Sigmoid colon (tissue), 7 donors: ENCODE results near the gene MRPL27. TPM values are rescaled to one million over a fixed set of nuclear protein-coding genes. Genes with fewer than 3 reads are reported as not detected.

Source experiments
- DNase-seq: peaks from one replicate; pipeline ENCODE4 v3.0.0-alpha.2; 2019
- H3K27ac ChIP-seq, 4 donors: fragments of 200-600 bp; sonication (generic); one replicate each; pipeline ENCODE4 v1.5.1; 2016 to 2019; ENCODE audit warnings: mild to moderate bottlenecking in 1 of 4
- H3K27me3 ChIP-seq, 3 donors: fragments of 200-600 bp; sonication (generic); one replicate each; pipeline ENCODE4 v1.5.1; 2019; ENCODE audit warnings: mild to moderate bottlenecking in 1 of 3
- H3K36me3 ChIP-seq, 4 donors: fragments of 200-600 bp; sonication (generic); one replicate each; pipeline ENCODE4 v1.5.1; 2016 to 2019
- H3K4me1 ChIP-seq, 4 donors: fragments of 200-600 bp; sonication (generic); one replicate each; pipeline ENCODE4 v1.5.1; 2017 to 2019
- H3K4me3 ChIP-seq, 4 donors: fragments of 200-600 bp; sonication (generic); one replicate each; pipeline ENCODE4 v1.5.1; 2017 to 2019; ENCODE audit warnings: mild to moderate bottlenecking in 2 of 4, moderate library complexity in 1 of 4
- H3K9me3 ChIP-seq, 4 donors: fragments of 200-600 bp in 3 of 4; sonication (generic) in 3 of 4; one replicate each; pipeline versions ENCODE4 v1.5.1 to v1.6.1; 2013 to 2019
- CTCF ChIP-seq, 4 experiments: fragments of 450-650 bp in 3 of 4; fragments of 200-600 bp in 1 of 4; IDR thresholded peaks; one replicate each; pipeline ENCODE4 v1.5.1; 2016 to 2019; ENCODE audit warnings: antibody characterized with exemption in 4 of 4, mild to moderate bottlenecking in 3 of 4, moderate library complexity in 2 of 4
- EP300 ChIP-seq, 4 donors: sonication (generic); formaldehyde crosslinking; IDR thresholded peaks; one replicate each; pipeline ENCODE4 v1.6.1; 2017; ENCODE audit warnings: antibody characterized with exemption in 4 of 4
- POLR2A ChIP-seq, 2 donors: fragments of 450-650 bp; IDR thresholded peaks; one replicate each; pipeline ENCODE4 v1.6.1; 2016; ENCODE audit warnings: antibody characterized with exemption in 2 of 2, mild to moderate bottlenecking in 2 of 2, moderate library complexity in 2 of 2
- POLR2AphosphoS5 ChIP-seq, 4 donors: sonication (generic); formaldehyde crosslinking; IDR thresholded peaks; one replicate each; pipeline ENCODE4 v1.6.1; 2017; ENCODE audit warnings: antibody characterized with exemption in 4 of 4
- WGBS, 2 donors: extraction: QIAGEN DNeasy Blood & Tissue Kit; methylation state at CpG; one replicate each; pipeline ENCODE4 v1.1.7; 2013; 5-methylcytosine and 5-hydroxymethylcytosine counted together
- intact Hi-C: fragments of 100-400 bp; cut with DNase I; formaldehyde crosslinking; loops from one replicate; pipeline ENCODE4 v1.15.1; 2023
- polyA plus RNA-seq, 3 donors: library from polyadenylated mRNA; stranded (reverse); fragments of 200-250 nt; gene quantifications; one replicate each; pipeline ENCODE4 v1.2.3, GENCODE V29; 2013
- small RNA-seq, 3 donors: library from RNA; depleted of rRNA; stranded (forward); fragments of <200 nt; gene quantifications; one replicate each; pipeline ENCODE3, GENCODE V24; 2016
- total RNA-seq, 4 donors: library from RNA; depleted of rRNA; stranded (reverse); fragments of >200 nt; gene quantifications; one replicate each; pipeline ENCODE4 v1.1.0, GENCODE V29; 2016
- donor health status: healthy with polysubstance abuse.
- donor health status: Bipolar disorder and iron deficiency.
- donor health status: healthy.

MRPL27 gene
- total and polyA plus RNA-seq, 7 donors, result 64.0 to 234 (median 94.6) TPM

- 81 to 82% methylated on average over 5 of the region's 5 CpGs for WGBS, 2 donors
- TF ChIP-seq POLR2AphosphoS5 (IDR thresholded peaks at IDR 0.05) (no peak), CTCF (IDR thresholded peaks at IDR 0.05) (no peak), POLR2A (IDR thresholded peaks at IDR 0.05) (no peak), EP300 (IDR thresholded peaks at IDR 0.05) (no peak)
- Histone ChIP-seq H3K9me3 (no peaks in the 10 kb centered on the region), H3K27me3 (no peaks in the 10 kb centered on the region), H3K4me3 (no peak overlapping the region), H3K4me1 (peaks cover 0 to 12% (median 9%) of the 10 kb centered on the region in 4 donors), H3K27ac (no peak overlapping the region), H3K36me3 (no peaks in the 10 kb centered on the region)
- intact Hi-C loops, result no loop called here
- no peak for DNase-seq
Measured at GRCh38 chr17:50323060-50323459, 49.9 kb downstream of the MRPL27 start.

DNA sequence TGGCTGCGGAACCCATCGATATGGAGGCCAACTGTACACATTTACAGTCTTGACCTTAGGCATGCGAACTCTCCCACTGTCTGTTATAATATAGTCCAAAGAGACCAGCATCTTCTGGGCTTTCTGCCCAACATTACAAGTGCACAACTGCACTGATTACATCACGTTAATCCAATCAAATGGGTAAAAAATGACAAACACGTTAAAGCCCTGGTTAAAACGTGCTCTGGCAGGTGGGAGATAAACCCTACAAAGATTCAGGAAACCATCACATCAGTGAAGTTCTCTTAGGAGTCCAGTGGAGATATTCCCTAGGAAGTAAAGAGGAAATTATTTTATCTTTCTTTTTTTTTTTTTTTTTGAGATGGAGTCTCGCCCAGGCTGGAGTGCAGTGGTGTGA, 50.7 kb downstream of the MRPL27 start:
- intact Hi-C loops, result no loop called here

DNA sequence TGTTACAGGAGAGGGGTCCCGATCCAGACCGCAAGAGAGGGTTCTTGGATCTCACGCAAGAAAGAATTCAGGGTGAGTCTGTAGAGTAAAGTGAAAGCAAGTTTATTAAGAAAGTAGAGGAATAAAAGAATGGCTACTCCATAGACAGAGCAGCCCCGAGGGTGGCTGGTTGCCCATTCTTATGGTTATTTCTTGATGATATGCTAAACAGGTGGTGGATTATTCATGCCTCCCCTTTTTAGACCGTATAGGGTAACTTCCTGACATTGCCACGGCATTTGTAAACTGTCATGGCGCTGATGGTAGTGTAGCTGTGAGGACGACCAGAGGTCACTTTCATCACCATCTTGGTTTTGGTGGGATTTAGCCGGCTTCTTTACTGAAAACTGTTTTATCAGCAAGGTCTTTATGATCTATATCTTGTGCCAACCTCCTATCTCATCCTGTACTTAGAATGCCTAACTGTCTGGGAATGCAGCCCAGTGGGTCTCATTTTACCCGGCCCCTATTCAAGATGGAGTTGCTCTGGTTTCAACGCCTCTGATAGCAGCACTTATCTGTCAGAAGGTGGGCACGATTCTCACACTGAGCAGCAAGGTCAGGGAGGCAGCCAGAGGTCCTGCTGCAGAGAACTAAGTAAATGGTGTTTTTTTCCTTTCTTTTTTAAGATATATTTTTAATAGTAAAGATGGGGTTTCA, 53.5 kb downstream of the MRPL27 start:
- TF ChIP-seq POLR2AphosphoS5 (IDR thresholded peaks at IDR 0.05), result no peak
- no peak for TF ChIP-seq CTCF (IDR thresholded peaks at IDR 0.05)
- no peak for TF ChIP-seq EP300 (IDR thresholded peaks at IDR 0.05)
- TF ChIP-seq POLR2A (IDR thresholded peaks at IDR 0.05), result no peak
- Histone ChIP-seq H3K36me3 (no peaks in the 10 kb centered on the region), H3K4me3 (no peak overlapping the region), H3K27ac (no peak overlapping the region), H3K27me3 (no peaks in the 10 kb centered on the region), H3K9me3 (no peaks in the 10 kb centered on the region), H3K4me1 (peaks cover 0 to 12% (median 9%) of the 10 kb centered on the region in 4 donors)
- intact Hi-C loops, result no loop called here
- 88 to 90% methylated on average over 12 of the region's 12 CpGs for WGBS, 2 donors
- DNase-seq, result no peak

More for the DNA sequence above, 50.7 kb downstream of the MRPL27 start:
- Histone ChIP-seq H3K27ac (no peak overlapping the region), H3K36me3 (no peaks in the 10 kb centered on the region), H3K4me1 (peaks cover 0 to 12% (median 9%) of the 10 kb centered on the region in 4 donors), H3K9me3 (no peaks in the 10 kb centered on the region), H3K4me3 (no peak overlapping the region), H3K27me3 (no peaks in the 10 kb centered on the region)
- TF ChIP-seq CTCF (IDR thresholded peaks at IDR 0.05) (no peak), POLR2A (IDR thresholded peaks at IDR 0.05) (no peak), POLR2AphosphoS5 (IDR thresholded peaks at IDR 0.05) (no peak), EP300 (IDR thresholded peaks at IDR 0.05) (no peak)
- WGBS, 2 donors, result 75 to 81% methylated on average over 7 of the region's 7 CpGs
- no peak for DNase-seq

GRCh38 chr17:50318501-50319285, 54.3 kb downstream of the MRPL27 start:
- H3K27me3 ChIP-seq, result no peaks in the 10 kb centered on the region
- WGBS, 2 donors, result 80 to 84% methylated on average over 10 of the region's 10 CpGs
- H3K4me3 ChIP-seq, result no peak overlapping the region
- peaks cover 0 to 12% (median 9%) of the 10 kb centered on the region in 4 donors for H3K4me1 ChIP-seq
- H3K36me3 ChIP-seq, result no peaks in the 10 kb centered on the region
- intact Hi-C loops, result no loop called here
- DNase-seq, result no peak
- no peaks in the 10 kb centered on the region for H3K9me3 ChIP-seq
- peak in 1 of 4 experiments; percentile 8 for TF ChIP-seq CTCF (IDR thresholded peaks at IDR 0.05)
- no peak for TF ChIP-seq POLR2A (IDR thresholded peaks at IDR 0.05)
- H3K27ac ChIP-seq, result no peak overlapping the region

Small RNA genes lying within 50 kb of the gene (small RNA-seq; reads per million reads assigned to genes)
- 0 reads per million in 3 donors for gene RF00019

Other genes with a start within 250 kb of the MRPL27 start
- gene SAMD14, start 243.0 kb downstream of the MRPL27 start, total RNA-seq, result 1 to 10 TPM in 1 of 4 donors, under 1 TPM in 3; 0.16 to 2.5 (median 0.63) TPM
- gene SAMD14, start 243.0 kb downstream of the MRPL27 start, polyA plus RNA-seq, result 1 to 10 TPM in 2 of 3 donors, under 1 TPM in 1; 0.92 to 1.3 (median 1.2) TPM
- gene PPP1R9B, start 222.5 kb downstream of the MRPL27 start, total RNA-seq, result 10 to 100 TPM; 15.3 to 18.8 (median 16.8) TPM
- gene PPP1R9B, start 222.5 kb downstream of the MRPL27 start, polyA plus RNA-seq, result 10 to 100 TPM in 2 of 3 donors, 1 to 10 TPM in 1; 9.0 to 38.7 (median 10.9) TPM
- 10 to 100 TPM; 27.3 to 80.1 (median 56.1) TPM for gene SGCA, start 207.2 kb downstream of the MRPL27 start, total RNA-seq
- 1 to 10 TPM; 2.5 to 7.2 (median 4.6) TPM for gene SGCA, start 207.2 kb downstream of the MRPL27 start, polyA plus RNA-seq
- gene COL1A1, start 171.6 kb downstream of the MRPL27 start, total RNA-seq, result 100 to 1,000 TPM in 1 of 4 donors, 10 to 100 TPM in 3; 43.6 to 459 (median 71.4) TPM
- 10 to 100 TPM in 2 of 3 donors, 1 to 10 TPM in 1; 7.8 to 96.7 (median 10.2) TPM for gene COL1A1, start 171.6 kb downstream of the MRPL27 start, polyA plus RNA-seq
- gene TMEM92, start 98.7 kb downstream of the MRPL27 start, total RNA-seq, result not detected
- gene TMEM92, start 98.7 kb downstream of the MRPL27 start, polyA plus RNA-seq, result 1 to 10 TPM; 2.5 to 9.7 (median 3.6) TPM
- 10 to 100 TPM; 16.2 to 27.4 (median 18.3) TPM for gene XYLT2, start 27.1 kb downstream of the MRPL27 start, total RNA-seq
- 10 to 100 TPM in 1 of 3 donors, 1 to 10 TPM in 2; 1.8 to 14.5 (median 2.5) TPM for gene XYLT2, start 27.1 kb downstream of the MRPL27 start, polyA plus RNA-seq
- gene EME1, start within 50 bp of the MRPL27 start, total RNA-seq, result under 1 TPM in 1 of 4 donors, not detected in 3; 0.36 TPM
- 1 to 10 TPM in 2 of 3 donors, not detected in 1; 1.2 to 3.5 TPM for gene EME1, start within 50 bp of the MRPL27 start, polyA plus RNA-seq
- 10 to 100 TPM; 32.4 to 38.8 (median 35.2) TPM for gene LRRC59, start 24.3 kb upstream of the MRPL27 start, total RNA-seq
- gene LRRC59, start 24.3 kb upstream of the MRPL27 start, polyA plus RNA-seq, result 100 to 1,000 TPM in 1 of 3 donors, 10 to 100 TPM in 2; 78.1 to 116 (median 84.6) TPM
- gene ACSF2, start 53.0 kb upstream of the MRPL27 start, total RNA-seq, result 10 to 100 TPM in 2 of 4 donors, 1 to 10 TPM in 2; 8.2 to 28.5 (median 11.0) TPM
- gene ACSF2, start 53.0 kb upstream of the MRPL27 start, polyA plus RNA-seq, result 10 to 100 TPM; 49.9 to 61.7 (median 54.3) TPM
- gene CHAD, start 95.7 kb upstream of the MRPL27 start, total RNA-seq, result not detected
- 1 to 10 TPM; 3.7 to 7.2 (median 4.4) TPM for gene CHAD, start 95.7 kb upstream of the MRPL27 start, polyA plus RNA-seq
- gene RSAD1, start 105.7 kb upstream of the MRPL27 start, total RNA-seq, result 10 to 100 TPM; 18.6 to 27.4 (median 22.7) TPM
- 10 to 100 TPM; 22.4 to 33.6 (median 25.2) TPM for gene RSAD1, start 105.7 kb upstream of the MRPL27 start, polyA plus RNA-seq
- gene MYCBPAP, start 135.3 kb upstream of the MRPL27 start, total RNA-seq, result 1 to 10 TPM in 3 of 4 donors, under 1 TPM in 1; 0.36 to 2.5 (median 1.7) TPM
- 1 to 10 TPM in 1 of 3 donors, under 1 TPM in 1, not detected in 1; 0.23 to 2.1 TPM for gene MYCBPAP, start 135.3 kb upstream of the MRPL27 start, polyA plus RNA-seq
- not detected for gene EPN3, start 159.6 kb upstream of the MRPL27 start, total RNA-seq
- gene EPN3, start 159.6 kb upstream of the MRPL27 start, polyA plus RNA-seq, result 10 to 100 TPM; 23.4 to 31.7 (median 29.5) TPM
- 10 to 100 TPM; 40.8 to 81.7 (median 58.6) TPM for gene SPATA20, start 174.0 kb upstream of the MRPL27 start, total RNA-seq
- 10 to 100 TPM; 24.0 to 45.1 (median 40.6) TPM for gene SPATA20, start 174.0 kb upstream of the MRPL27 start, polyA plus RNA-seq
- gene CACNA1G, start 187.5 kb upstream of the MRPL27 start, total RNA-seq, result 1 to 10 TPM in 1 of 4 donors, under 1 TPM in 3; 0.33 to 1.4 (median 0.59) TPM
- under 1 TPM in 2 of 3 donors, not detected in 1; under 0.01 to 0.20 TPM for gene CACNA1G, start 187.5 kb upstream of the MRPL27 start, polyA plus RNA-seq